Mucosa of gallbladder (tissue), 1 donor: ENCODE data around the gene FTL. TPM values are rescaled to one million over a fixed set of nuclear protein-coding genes. Genes with fewer than 3 reads are reported as not detected.

ENCODE experiments used
- DNase-seq: peaks from one replicate; pipeline ENCODE4 v3.0.0-alpha.2; 2020; ENCODE audit warnings: low spot score
- total RNA-seq: library from RNA; stranded (reverse); gene quantifications from one replicate; pipeline ENCODE4 v1.2.1, GENCODE V29; 2021
- donor health status: DM: no; HTN: no; CAD: no.

FTL gene
- total RNA-seq, 1 donor from 2014 or later = 4,398 TPM

- no peak for DNase-seq
Observed at GRCh38 chr19:48945817-48946216, 19.3 kb upstream of the FTL start.

GRCh38 chr19:48946463-48947257, 18.4 kb upstream of the FTL start:
- DNase-seq = no peak

GRCh38 chr19:48947258-48947542, 17.9 kb upstream of the FTL start:
- DNase-seq = no peak

- DNase-seq = no peak
Observed at GRCh38 chr19:48950159-48950558, 14.9 kb upstream of the FTL start.

GRCh38 chr19:48950830-48951519, 14.1 kb upstream of the FTL start:
- DNase-seq = no peak

GRCh38 chr19:48953141-48953540, 12.0 kb upstream of the FTL start:
- DNase-seq = no peak

GRCh38 chr19:48953990-48954594, 11.0 kb upstream of the FTL start:
- no peak for DNase-seq

GRCh38 chr19:48954595-48955307, 10.4 kb upstream of the FTL start, which contains the start of gene BAX:
Gene BAX (plus strand): TSS chr19:48954875. CDS start chr19:48954929, 54 bp downstream.
- DNase-seq = peak; percentile 97

GRCh38 chr19:48955308-48955958, 9.7 kb upstream of the FTL start:
- no peak for DNase-seq

- no peak for DNase-seq
Observed at GRCh38 chr19:48958006-48958405, 7.1 kb upstream of the FTL start.

- no peak for DNase-seq
Observed at GRCh38 chr19:48959341-48960239, 5.5 kb upstream of the FTL start.

- DNase-seq = no peak
Observed at GRCh38 chr19:48961051-48961649, 4.0 kb upstream of the FTL start.

- DNase-seq = no peak
Observed at GRCh38 chr19:48961673-48962028, 3.5 kb upstream of the FTL start.

GRCh38 chr19:48962029-48962848, 2.9 kb upstream of the FTL start:
- DNase-seq = peak; percentile 70

GRCh38 chr19:48962849-48963165, 2.3 kb upstream of the FTL start:
- DNase-seq = no peak

GRCh38 chr19:48963371-48964204, 1.5 kb upstream of the FTL start:
- DNase-seq = peak; percentile 74

- no peak for DNase-seq
Observed at GRCh38 chr19:48964205-48965039, 687 bp upstream of the FTL start.
